KG1 (cell line): ENCODE results near the gene CHCHD6.
A peak's percentile ranks its signal among the peaks of the same experiment; 100 is the strongest.

ENCODE experiments used
- DNase-seq: peaks from one replicate; lab custom pipeline; 2025; lab: John Stamatoyannopoulos, UW

Gene CHCHD6

GRCh38 chr3:126743781-126744180 is 39.7 kb downstream of the CHCHD6 start:
- no peak for DNase-seq

- no peak for DNase-seq
Measured at GRCh38 chr3:126745760-126746394, 41.8 kb downstream of the CHCHD6 start.

GRCh38 chr3:126746395-126747177 is 42.5 kb downstream of the CHCHD6 start:
- DNase-seq, result no peak

GRCh38 chr3:126747768-126748167 is 43.7 kb downstream of the CHCHD6 start:
- no peak for DNase-seq

GRCh38 chr3:126748701-126749546 is 44.9 kb downstream of the CHCHD6 start:
- no peak for DNase-seq

- DNase-seq, result no peak
Measured at GRCh38 chr3:126749547-126749875, 45.5 kb downstream of the CHCHD6 start.

GRCh38 chr3:126749931-126750755 is 46.1 kb downstream of the CHCHD6 start:
- no peak for DNase-seq

GRCh38 chr3:126750756-126751121 is 46.7 kb downstream of the CHCHD6 start:
- DNase-seq, result no peak

- no peak for DNase-seq
Measured at GRCh38 chr3:126751611-126752302, 47.7 kb downstream of the CHCHD6 start.

GRCh38 chr3:126752303-126753190 is 48.5 kb downstream of the CHCHD6 start:
- peak; percentile 26 for DNase-seq

- no peak for DNase-seq
Measured at GRCh38 chr3:126753191-126754160, 49.4 kb downstream of the CHCHD6 start.

GRCh38 chr3:126755866-126756265 is 51.8 kb downstream of the CHCHD6 start:
- DNase-seq, result no peak

- DNase-seq, result no peak
Measured at GRCh38 chr3:126758026-126758425, 54.0 kb downstream of the CHCHD6 start.

GRCh38 chr3:126758882-126759281 is 54.8 kb downstream of the CHCHD6 start:
- no peak for DNase-seq

- DNase-seq, result no peak
Measured at GRCh38 chr3:126760541-126760940, 56.5 kb downstream of the CHCHD6 start.

GRCh38 chr3:126763035-126763434 is 59.0 kb downstream of the CHCHD6 start:
- DNase-seq, result no peak

GRCh38 chr3:126765187-126766069 is 61.4 kb downstream of the CHCHD6 start:
- no peak for DNase-seq

GRCh38 chr3:126766653-126767052 is 62.6 kb downstream of the CHCHD6 start:
- no peak for DNase-seq
